HG03103 (cell line): ENCODE results near the gene DNAJC6.
"Not testable (repeated sequence)": the region's sequence is repeated elsewhere in the genome, so short reads cannot be mapped to it uniquely, and the experiment has no call there.

ENCODE experiments used
- ATAC-seq: cut with Tn5 transposase; IDR thresholded peaks from one replicate; pipeline ENCODE4 v1.9.1; 2021; ENCODE audit warnings: low read depth; ENCODE audit not compliant: unreplicated experiment

DNAJC6 gene

DNA sequence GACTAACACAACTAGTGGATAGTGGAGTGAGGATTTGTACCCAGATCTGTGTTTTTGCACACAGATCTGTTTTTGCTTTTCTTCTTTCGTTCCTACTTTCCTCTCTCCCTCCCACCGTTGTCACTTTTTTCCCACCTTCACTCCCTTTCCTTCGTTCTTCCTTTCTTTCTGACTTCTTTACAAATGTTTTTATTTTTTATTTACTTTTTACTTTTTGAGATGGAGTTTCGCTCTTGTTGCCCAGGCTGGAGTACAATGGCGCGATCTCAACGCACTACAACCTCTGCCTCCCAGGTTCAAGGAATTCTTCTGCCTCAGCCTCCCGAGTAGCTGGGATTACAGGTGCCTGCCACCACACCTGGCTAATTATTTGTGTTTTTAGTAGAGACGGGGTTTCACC is 17.5 kb upstream of the DNAJC6 start:
- ATAC-seq: not testable (repeated sequence)

DNA sequence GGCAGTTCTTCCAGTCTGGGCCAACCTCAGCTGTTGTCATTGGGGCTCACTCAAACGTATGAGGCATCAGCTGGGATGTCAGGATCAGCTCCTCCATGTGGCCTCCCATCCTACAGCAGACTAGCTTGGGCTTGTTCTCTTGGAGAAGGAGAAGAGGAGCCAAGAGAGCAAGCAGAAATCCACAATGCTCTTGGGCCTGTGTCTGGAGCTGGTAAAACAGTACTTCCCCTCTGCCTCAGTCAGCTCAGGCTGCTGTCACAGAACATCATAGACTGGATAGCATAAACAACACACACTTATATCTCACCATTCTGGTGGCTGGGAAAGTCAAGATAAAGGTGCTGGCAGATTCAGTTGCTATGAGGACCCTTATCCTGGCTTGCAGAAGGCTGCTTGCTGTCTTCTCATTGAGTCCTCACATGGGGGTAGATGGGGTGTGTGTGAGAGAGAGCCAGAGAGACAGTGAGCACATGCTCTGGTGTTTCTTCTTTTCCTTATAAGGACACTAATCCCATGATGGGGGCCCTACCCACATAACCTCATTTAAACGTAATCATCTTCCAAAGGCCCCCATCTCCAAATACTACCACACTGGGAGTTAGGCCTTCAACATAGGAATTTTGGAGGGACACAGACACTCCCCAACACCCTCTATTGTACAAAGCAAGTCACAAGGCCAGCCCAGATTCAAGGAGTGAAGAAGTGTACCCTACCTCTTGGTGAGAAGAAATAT is 16.3 kb upstream of the DNAJC6 start:
- ATAC-seq: no peak

DNA sequence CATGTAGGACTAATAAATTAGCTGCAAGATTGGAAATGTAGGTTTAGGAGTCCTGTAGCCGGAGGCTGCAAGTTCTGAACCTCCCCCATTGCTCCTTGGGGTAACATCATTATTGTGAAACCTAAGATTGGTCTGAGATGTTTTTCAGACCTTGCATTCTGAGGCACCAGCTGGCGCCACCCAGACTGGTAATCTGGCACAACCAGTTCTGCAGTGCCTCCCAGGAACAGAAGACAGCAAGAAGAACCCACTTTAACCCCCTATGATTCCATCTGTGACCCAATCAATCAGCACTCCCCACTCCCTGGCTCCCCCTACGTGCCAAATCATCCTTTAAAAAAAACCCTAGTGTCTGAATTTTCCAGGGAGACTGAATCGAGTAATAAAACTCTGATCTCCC is 11.6 kb upstream of the DNAJC6 start:
- ATAC-seq: no peak

DNA sequence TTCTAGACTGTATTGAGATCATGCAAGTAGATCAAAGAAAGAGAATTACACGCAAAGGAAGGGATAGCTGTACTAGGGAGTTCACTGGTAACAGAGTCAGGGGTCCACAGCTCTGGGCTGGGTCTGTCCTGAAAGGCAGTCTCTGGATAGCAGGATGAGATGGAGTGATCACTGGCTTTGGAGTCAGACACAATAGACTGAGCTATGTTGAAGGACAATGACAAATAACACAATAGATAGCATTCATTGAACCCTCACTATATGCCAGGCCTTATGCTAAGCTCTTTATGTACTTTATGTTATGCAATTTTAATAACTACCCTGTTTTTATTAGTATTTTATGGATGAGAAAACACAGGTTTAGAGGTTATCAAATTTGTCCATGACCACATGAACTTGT is 10.0 kb upstream of the DNAJC6 start:
- ATAC-seq: no peak

DNA sequence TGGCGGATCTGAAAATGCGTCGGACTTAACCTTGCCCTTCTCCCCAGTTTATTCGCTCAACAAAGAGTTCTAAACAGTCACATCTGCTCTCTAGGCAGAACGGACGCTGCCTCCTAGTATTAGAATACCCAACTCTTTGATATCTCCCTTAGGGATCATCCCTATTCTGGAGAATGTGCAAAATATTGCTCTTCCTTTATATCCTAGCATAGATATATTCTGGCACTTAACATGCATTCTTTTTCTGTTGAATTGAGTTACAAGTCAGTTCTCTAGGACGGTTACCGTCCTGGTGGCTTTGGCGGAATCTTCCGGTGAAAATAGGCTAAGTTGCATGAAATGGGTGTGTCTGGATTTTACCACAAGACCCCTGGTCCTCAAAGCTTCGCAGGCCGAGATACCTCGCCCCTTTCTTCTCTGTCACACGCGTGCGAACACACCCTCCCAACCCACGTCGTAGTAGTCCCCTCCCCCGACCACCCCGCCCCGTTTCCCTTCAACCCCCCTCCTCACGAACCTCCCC is 501 bp upstream of the DNAJC6 start:
- ATAC-seq: no peak

DNA sequence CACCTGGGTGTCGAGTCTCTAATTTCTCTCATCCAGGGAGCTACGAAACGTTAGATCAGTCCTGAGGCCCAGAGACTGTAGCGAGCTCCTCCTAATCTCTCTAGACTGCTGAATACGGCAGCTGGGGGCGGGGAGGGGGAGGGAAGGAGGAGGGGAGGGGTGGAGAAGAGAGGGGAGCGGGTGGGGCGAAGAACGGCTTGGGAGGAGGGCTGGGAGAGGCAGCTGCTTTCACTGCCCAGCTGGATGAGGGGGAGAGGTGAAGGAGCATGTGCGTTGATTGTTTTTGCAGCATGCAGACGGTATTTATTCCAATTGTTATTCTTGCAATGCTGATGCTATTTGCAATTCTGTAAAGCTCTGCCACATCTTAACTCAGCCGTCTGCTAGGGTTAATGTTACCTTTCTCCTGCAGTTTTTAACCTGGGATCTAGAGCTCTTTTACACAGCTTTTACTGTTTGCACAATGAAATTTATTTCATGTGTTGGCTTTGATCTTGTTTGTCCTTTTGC is 790 bp downstream of the DNAJC6 start:
- no peak for ATAC-seq

DNA sequence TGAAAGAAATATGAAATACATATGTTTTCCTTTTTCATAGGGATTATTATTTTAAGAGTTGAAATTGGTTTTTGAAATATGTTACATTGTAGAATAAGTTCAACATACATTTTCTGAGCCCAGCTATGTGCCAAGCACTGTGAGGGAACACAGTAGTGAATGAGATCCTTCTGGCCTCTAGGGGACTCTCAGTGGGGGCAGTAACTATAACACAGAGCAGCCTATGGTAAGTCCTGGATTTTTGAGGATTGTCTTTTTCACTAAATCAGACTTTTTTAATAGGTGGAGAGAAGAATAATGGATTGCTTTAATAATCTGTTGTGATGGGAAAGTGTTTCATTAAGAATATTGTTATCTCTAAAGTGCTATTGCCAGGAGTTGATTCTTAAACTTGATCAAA is 2.4 kb downstream of the DNAJC6 start:
- no peak for ATAC-seq

DNA sequence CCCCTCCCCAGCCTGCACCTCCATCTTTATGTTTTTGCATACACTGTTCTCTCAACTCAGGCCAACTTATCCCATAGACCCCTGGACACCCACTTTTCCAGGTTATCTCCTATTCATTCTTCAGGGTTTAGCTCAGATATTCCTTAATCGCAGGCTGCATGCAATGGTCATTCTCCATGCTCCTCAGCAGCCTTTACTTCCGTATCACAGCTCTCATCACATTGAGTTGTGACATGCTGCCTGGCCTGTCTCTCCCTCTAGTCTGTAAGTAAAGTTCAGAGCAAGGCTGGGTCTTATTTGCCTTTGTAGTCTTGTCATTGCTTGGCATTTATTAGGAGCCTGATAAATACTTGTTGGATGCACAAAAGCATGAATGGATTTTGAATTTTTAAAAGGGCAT is 6.9 kb downstream of the DNAJC6 start:
- no peak for ATAC-seq

DNA sequence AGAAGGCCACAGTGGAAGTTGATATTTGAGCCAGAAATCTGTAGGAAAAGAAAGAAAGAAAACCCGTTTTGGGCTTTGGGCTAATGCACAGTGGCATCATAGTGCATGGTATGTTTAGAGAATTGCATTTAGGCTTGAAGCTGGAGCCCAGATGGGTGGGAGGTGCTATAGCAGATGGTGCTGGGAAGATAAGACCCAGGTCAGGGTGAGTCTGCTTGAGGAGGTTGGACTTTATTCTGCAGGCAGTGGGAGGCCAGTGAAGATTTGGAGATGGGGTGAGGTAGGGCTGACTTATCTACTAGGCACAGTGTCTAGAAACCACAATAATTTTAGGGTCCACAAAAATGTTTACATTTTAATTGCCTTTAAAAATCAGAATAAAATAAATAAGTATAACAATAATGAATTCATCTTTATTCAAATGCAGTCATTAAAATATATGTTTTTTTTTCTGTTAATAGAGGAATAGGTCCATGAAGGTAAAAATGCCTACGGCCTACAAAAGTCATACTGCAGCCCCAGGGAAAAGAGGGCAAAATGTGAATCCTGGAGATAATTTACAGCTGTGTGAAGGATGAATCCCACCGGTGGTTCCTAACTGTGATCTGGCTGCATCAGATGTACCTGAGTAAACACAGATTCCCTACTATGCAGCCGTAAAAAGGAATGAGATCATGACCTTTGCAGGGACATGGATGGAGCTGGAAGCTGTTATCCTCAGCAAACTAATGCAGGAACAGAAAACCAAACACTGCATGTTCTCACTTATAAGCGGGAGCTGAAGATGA is 8.7 kb downstream of the DNAJC6 start:
- no peak for ATAC-seq

DNA sequence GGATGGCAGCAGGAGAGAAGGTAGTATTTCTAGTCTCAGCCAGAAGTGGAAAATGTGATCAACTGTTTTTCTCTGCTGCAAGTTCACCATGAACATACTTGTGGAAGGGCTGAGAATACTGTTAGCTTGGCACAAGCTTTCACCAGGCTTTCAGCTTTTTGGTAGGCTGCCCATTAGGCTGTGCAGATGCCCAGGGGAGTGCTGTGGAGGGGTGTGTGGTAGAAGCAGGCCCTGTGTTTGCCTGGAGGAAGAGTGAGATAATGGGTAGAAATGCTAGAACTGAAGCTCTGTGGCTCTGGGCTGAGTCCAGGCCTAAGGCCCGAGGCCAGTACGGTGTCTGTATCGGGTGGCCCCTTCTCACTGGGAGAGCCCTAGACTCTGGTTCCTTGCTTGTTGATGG is 9.8 kb downstream of the DNAJC6 start:
- ATAC-seq: no peak

DNA sequence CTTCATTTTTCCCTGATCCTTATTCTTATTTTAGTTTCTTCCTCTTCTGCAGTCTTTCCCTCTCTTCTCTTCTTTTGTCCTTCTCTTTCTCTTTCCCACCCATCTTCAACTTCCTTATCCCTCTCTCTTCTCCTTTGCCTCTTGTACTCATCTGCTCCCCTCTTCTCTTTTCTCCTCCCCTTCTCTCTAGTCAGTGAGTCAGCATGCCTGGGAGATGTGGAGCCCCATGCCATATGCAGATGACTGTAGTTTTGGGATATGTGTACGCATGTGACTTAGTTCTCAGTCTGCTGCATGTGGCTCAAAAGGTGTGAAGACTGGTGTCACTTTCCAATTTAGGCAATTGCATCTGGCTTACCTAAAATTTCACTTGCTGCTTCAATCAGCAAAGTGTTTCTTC is 10.4 kb downstream of the DNAJC6 start:
- no peak for ATAC-seq

DNA sequence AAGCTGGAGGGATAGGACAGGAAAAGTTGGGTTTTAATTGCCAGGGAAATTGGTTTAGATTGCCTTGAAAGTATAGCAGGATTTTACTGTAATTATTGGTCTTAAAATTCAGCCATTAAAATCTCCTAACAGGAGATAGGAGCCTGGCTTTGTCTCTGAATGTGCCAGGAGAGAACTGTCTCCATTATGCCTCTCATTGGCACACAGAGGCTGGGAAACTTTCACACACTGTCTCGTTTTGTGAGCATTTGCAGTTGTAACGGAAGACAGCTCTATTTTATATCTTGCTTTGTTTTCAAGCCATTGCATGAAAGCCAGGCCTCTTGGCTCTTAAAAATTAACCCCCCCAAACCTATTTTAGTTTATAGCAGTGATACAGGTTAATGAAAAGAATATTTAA is 12.5 kb downstream of the DNAJC6 start:
- no peak for ATAC-seq

DNA sequence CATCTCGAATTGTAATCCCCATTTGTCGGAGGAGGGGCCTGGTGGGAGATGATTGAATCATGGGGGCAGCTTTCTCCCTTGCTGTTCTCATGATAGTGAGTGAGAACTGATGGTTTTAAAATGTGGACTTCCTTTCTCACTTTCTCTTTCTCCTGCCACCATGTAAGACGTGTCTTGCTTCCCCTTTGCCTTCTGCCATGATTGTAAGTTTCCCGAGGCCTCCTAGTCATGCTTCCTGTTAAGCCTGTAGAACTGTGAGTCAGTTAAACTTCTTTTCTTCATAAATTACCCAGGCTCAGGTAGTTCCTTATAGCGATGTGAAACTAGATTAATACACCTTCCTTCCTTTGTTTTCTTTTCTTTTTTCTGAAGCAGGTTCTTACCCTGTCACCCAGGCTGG is 13.9 kb downstream of the DNAJC6 start:
- no peak for ATAC-seq

DNA sequence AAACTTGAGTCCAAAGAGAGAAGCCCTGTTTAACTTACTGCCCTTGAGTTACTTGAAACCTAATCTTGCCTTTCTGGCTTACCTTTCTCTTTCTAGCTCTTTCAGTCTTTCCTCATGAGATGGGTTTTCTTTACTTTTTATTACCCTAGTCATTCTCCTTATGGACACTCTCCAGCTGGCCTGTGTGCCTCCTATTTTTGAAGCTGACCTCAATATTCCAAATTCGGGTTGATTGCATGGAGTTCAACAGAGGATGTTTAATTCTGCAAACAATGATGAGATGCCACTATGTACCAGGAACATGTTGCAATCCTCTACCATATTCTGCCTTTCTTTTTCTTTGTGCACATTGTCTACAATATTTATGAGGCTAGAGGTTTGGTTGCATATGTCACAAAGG is 20.7 kb downstream of the DNAJC6 start:
- ATAC-seq: no peak

DNA sequence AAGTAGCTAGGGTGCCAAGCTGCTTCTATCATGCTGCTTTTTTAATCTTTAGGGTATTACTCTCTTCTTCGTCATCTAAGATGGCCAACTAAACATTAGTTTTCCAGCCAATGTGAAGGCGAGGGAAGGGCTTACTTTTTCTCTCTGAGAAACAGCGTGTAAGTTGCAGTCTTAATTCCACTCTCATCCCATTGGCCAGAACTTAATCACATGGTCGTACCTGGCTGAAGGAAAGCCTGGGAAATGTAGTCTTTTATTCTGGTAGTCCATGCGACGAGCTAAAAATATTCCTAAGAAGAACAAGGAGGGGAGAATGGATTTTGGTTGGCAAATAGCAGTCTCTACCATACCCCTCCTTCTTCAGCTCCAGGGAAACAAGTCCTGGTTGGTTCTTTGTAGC is 21.5 kb downstream of the DNAJC6 start:
- no peak for ATAC-seq

DNA sequence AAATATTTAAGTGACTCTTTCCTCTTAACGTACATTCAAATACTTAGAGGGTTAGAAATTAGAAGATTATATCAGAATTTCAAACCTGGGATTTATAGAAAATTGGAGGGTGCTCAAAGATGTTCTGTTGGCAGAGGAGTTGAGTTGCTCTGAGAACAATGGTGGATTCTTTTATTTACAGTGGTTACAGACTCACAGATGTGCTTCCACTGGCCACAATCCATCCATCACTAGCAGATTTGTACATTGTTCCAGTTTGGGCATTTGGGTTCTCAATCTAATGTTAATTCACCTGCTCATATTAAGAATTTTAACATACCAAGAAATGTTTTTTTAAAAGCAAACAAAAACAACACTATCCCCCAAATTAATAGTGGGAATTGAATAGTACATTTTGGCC is 23.5 kb downstream of the DNAJC6 start:
- no peak for ATAC-seq

DNA sequence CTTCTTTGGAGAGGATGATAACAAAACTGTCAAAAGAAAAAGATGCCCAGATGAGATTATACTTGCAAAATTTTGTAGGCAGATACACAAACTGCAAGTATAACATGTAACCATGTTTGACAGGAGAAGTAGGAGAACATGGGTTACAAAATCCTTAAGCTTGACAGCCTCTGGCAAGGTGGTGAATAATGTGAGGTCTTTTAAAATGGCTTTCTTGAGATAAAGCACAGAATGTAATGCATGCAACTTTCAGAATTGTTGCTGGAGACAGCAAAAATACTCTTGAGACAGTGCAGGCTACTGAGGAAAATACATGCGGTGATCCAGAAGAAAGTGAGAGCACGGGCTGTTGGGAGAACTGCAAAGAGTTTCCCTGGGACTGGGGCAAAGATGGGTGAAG is 24.7 kb downstream of the DNAJC6 start:
- no peak for ATAC-seq

DNA sequence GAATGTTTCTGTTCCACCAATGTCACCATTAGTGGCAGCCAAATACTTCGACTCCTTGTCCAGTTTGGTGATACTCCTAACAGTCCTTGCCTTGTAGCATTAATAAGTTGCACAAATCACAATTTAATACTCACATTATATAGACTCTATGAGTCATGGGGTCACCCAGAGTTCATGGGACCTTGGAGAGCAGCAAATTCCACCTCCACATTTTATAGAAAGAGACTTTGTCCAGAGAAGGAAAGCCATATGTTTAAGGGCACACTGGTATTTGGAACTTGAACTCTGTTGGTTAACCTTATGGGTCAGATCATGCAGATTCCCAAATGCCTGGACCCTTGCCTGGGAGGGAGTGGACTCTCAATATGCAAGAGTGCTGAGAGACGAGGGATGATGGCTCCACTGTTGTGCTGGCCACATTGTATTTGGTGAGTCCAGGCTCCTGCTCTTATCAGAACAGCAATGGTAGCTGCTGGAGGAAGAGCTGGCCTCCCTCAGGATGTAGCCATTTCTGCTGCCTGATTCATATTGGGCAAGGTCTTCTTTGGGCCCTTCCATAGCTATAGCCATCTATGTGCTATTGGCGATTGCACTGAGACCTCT is 30.6 kb downstream of the DNAJC6 start:
- no peak for ATAC-seq

DNA sequence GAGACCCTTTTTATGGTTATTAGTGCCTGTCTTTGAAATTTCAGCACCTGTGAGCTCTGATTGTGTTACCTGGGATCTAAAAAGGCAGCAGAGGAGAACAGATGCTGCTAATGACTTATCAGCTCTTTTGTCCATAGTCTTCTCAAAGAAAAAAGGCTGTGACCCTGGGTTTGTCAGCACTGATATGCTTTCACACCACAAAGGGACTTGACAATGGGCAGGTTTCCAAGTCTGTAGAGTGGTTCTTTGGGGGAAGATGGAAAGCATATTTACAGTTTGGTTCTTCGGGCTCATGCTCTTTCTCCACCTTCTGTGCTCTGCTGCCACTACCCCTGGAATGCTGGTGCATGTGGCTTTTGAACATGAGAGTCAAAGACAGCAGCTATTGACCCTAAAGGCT is 32.0 kb downstream of the DNAJC6 start:
- no peak for ATAC-seq

DNA sequence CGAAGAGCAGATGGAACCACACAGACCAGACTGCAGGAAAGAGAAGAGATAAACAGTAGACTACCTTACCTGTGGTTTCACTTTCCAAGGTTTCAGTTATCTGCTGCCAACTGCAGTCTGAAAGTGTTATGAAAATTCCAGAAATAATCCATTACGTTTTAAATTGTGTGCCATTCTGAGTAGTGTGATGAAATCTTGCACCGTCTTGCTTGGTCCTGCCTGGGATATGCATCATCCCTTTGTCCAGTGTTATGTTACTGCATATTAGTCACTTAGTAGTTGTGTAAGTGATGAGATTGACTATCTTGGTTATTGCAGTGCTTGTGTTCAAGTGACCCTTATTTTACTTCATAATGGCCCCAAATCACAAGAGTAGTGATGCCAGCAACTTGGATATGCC is 33.9 kb downstream of the DNAJC6 start:
- no peak for ATAC-seq

DNA sequence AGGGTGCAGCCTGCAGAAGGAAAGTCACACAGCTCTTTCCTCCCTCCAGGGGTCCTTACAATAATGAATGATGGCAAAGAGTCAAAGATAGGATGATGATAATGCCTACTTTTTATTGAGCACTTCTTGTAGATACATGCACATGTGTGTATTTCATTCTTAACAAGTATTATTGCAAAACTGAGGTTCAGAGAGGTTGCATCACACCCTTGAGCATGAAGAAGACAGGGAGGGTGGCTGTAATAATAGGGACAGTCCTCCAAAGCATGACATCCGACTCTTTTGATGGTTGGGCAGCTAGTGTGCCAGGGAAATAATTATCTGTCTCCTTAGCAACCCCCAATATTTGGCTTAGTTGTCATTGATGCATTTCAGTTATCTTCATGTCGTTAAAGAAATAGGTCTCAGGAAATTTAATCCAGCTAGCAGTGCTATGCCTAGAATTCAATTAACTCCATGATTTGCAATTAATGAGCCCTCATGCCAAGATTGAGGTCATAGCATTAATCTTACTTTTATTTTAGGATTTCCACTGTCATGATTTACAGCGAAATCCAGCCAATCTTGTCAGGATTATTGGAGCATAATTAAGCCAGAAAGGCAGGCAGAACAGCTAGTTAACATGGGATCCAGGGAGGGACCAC is 35.0 kb downstream of the DNAJC6 start:
- ATAC-seq: no peak
